PC-3 (cell line): ENCODE data around the gene ATE1. TPM values are rescaled to one million over a fixed set of nuclear protein-coding genes. Genes with fewer than 3 reads are reported as not detected.

Source experiments
- ATAC-seq: fragments of 200-7000 bp; cut with Tn5 transposase; 2 replicates; pipeline ENCODE4 v1.9.1; 2020; ENCODE audit warnings: mild to moderate bottlenecking, moderate library complexity
- BruUV-seq: library from RNA; stranded (reverse); fragments of 400-500 nt; replicated peaks from 2 replicates; lab custom pipeline; 2021; lab: Mats Ljungman, UMichigan
- CTCF ChIA-PET: fragments of 300-600 bp; sonication (Branson Sonifier 250); formaldehyde crosslinking; loops from one replicate; lab custom pipeline; 2022; ENCODE audit warnings: antibody characterized with exemption; lab: Charles Lee
- POLR2A ChIA-PET: fragments of 300-600 bp; sonication (Branson Sonifier 250); formaldehyde crosslinking; loops from one replicate; lab custom pipeline; 2022; ENCODE audit warnings: antibody characterized with exemption; ENCODE audit not compliant: unreplicated experiment; lab: Charles Lee
- DNase-seq: peaks from one replicate; pipeline ENCODE4 v3.0.0-alpha.2; 2015
- H2AFZ ChIP-seq: fragments of 300-600 bp; sonication (generic); 2 replicates; pipeline ENCODE4 v1.6.0; 2016; ENCODE audit warnings: antibody characterized with exemption, low read length
- H3F3A ChIP-seq: fragments of 300-600 bp; sonication (generic); one replicate; pipeline ENCODE4 v1.6.0; 2017; ENCODE audit warnings: antibody characterized with exemption, low read length, control low read depth, mild to moderate bottlenecking; ENCODE audit not compliant: unreplicated experiment
- H3K27ac ChIP-seq: fragments of 300-600 bp; sonication (generic); 2 replicates; pipeline ENCODE4 v1.5.1; 2016; ENCODE audit warnings: mild to moderate bottlenecking, low read length
- H3K27me3 ChIP-seq: fragments of 300-600 bp; sonication (generic); 2 replicates; pipeline ENCODE4 v1.6.1; 2016; ENCODE audit warnings: low read length, mixed read lengths
- H3K36me3 ChIP-seq: fragments of 300-600 bp; sonication (generic); 2 replicates; pipeline ENCODE4 v1.6.1; 2016; ENCODE audit warnings: low read depth, mixed run types, low read length, mixed read lengths
- H3K4me1 ChIP-seq: fragments of 300-600 bp; sonication (generic); 2 replicates; pipeline ENCODE4 v1.5.1; 2016; ENCODE audit warnings: low read length; ENCODE audit not compliant: insufficient read depth
- H3K4me2 ChIP-seq: fragments of 300-600 bp; sonication (generic); 2 replicates; pipeline ENCODE4 v1.6.0; 2016; ENCODE audit warnings: low read length
- H3K4me3 ChIP-seq: fragments of 300-600 bp; sonication (generic); 2 replicates; pipeline ENCODE4 v1.5.1; 2016; ENCODE audit warnings: mild to moderate bottlenecking, low read length, mixed read lengths
- H3K79me2 ChIP-seq: fragments of 300-600 bp; sonication (generic); 2 replicates; pipeline ENCODE4 v1.6.1; 2017; ENCODE audit warnings: low read length, mixed read lengths
- H3K9ac ChIP-seq: fragments of 300-600 bp; sonication (generic); 2 replicates; pipeline ENCODE4 v1.6.0; 2016; ENCODE audit warnings: mild to moderate bottlenecking, low read length
- H3K9me2 ChIP-seq: fragments of 300-600 bp; sonication (generic); replicated peaks from 2 replicates; pipeline ENCODE4 v1.6.1; 2016; ENCODE audit warnings: mixed run types, low read length, mixed read lengths
- H3K9me3 ChIP-seq: fragments of 300-600 bp; sonication (generic); 2 replicates; pipeline ENCODE4 v1.6.1; 2016; ENCODE audit warnings: low read length, mixed read lengths
- H4K20me1 ChIP-seq: fragments of 300-600 bp; sonication (generic); 2 replicates; pipeline ENCODE4 v1.6.1; 2016; ENCODE audit warnings: low read length, mixed read lengths
- CTCF ChIP-seq: fragments of 300-600 bp; sonication (generic); conservative IDR thresholded peaks from 2 replicates; pipeline ENCODE4 v1.5.1; 2017; ENCODE audit warnings: antibody characterized with exemption, low read depth, mild to moderate bottlenecking, low read length
- EZH2 ChIP-seq: fragments of 300-600 bp; sonication (generic); IDR thresholded peaks from one replicate; pipeline ENCODE4 v1.6.1; 2017; ENCODE audit warnings: antibody characterized with exemption, mild to moderate bottlenecking, low read length; ENCODE audit not compliant: unreplicated experiment
- EZH2phosphoT487 ChIP-seq: fragments of 300-600 bp; sonication (generic); IDR thresholded peaks from 2 replicates; pipeline ENCODE4 v1.6.1; 2018; ENCODE audit warnings: mild to moderate bottlenecking, antibody characterized with exemption, low read length, borderline replicate concordance
- intact Hi-C: fragments of 100-400 bp; cut with micrococcal nuclease; formaldehyde crosslinking; loops from 2 replicates; pipeline ENCODE4 v1.9.0; 2023
- total RNA-seq: library from RNA; depleted of rRNA; stranded (reverse); fragments of >200 nt; gene quantifications from 2 replicates; pipeline ENCODE4 v1.2.3, GENCODE V29; 2014

ATE1 gene
- total RNA-seq, 1 experiment from 2014 or later = 12.8 TPM

GRCh38 chr10:121739114-121739513, 188.7 kb downstream of the ATE1 start:
- CTCF ChIA-PET = no interaction called here
- no peaks in the 10 kb centered on the region for H3K9me2 ChIP-seq

GRCh38 chr10:121736315-121737130, 191.3 kb downstream of the ATE1 start:
- TF ChIP-seq CTCF (no peak), EZH2phosphoT487 (no peak), EZH2 (no peak)
- Histone ChIP-seq H3K9me3 (no peaks in the 10 kb centered on the region), H3K27me3 (no peaks in the 10 kb centered on the region), H3K4me3 (no peak overlapping the region), H3K9ac (no peak overlapping the region), H3K9me2 (no peaks in the 10 kb centered on the region), H3K36me3 (no peaks in the 10 kb centered on the region), H3K4me1 (no peaks in the 10 kb centered on the region), H4K20me1 (no peaks in the 10 kb centered on the region), H3K27ac (no peak overlapping the region), H3K4me2 (no peak overlapping the region), H3K79me2 (no peaks in the 10 kb centered on the region), H2AFZ (no peak overlapping the region), H3F3A (no peaks in the 10 kb centered on the region)
- ATAC-seq (no peak), DNase-seq (no peak)
- ChIA-PET CTCF (no interaction called here), POLR2A (no interaction called here)
- no TSS peak for BruUV-seq
- intact Hi-C loops = loop anchor here (10.0 kb wide), 2 partner anchors 122 to 148 kb away; no protein-coding TSS in a partner anchor

More at GRCh38 chr10:121739114-121739513, 188.7 kb downstream of the ATE1 start:
- no peak for ATAC-seq
- no peaks in the 10 kb centered on the region for H4K20me1 ChIP-seq
- no peak for TF ChIP-seq EZH2phosphoT487
- no peak for TF ChIP-seq CTCF
- no peak for TF ChIP-seq EZH2
- POLR2A ChIA-PET = no interaction called here
- no peak for DNase-seq
- H3F3A ChIP-seq = no peaks in the 10 kb centered on the region
- no peaks in the 10 kb centered on the region for H3K79me2 ChIP-seq
- H3K9ac ChIP-seq = no peak overlapping the region
- H3K9me3 ChIP-seq = no peaks in the 10 kb centered on the region
- H3K4me2 ChIP-seq = no peak overlapping the region
- intact Hi-C loops = loop anchor here (10.0 kb wide), 2 partner anchors 124 to 146 kb away; no protein-coding TSS in a partner anchor
- H3K4me3 ChIP-seq = no peak overlapping the region
- no peaks in the 10 kb centered on the region for H3K36me3 ChIP-seq
- H2AFZ ChIP-seq = no peak overlapping the region
- no peaks in the 10 kb centered on the region for H3K27me3 ChIP-seq
- no TSS peak for BruUV-seq
- no peak overlapping the region for H3K27ac ChIP-seq
- no peaks in the 10 kb centered on the region for H3K4me1 ChIP-seq

GRCh38 chr10:121735263-121735662, 192.6 kb downstream of the ATE1 start:
- ATAC-seq (no peak), DNase-seq (no peak)
- Histone ChIP-seq H3F3A (no peaks in the 10 kb centered on the region), H3K79me2 (no peaks in the 10 kb centered on the region), H3K9me2 (no peaks in the 10 kb centered on the region), H2AFZ (no peak overlapping the region), H3K4me1 (no peaks in the 10 kb centered on the region), H3K27me3 (no peaks in the 10 kb centered on the region), H4K20me1 (no peaks in the 10 kb centered on the region), H3K4me2 (no peak overlapping the region), H3K36me3 (no peaks in the 10 kb centered on the region), H3K27ac (no peak overlapping the region), H3K9ac (no peak overlapping the region), H3K4me3 (no peak overlapping the region), H3K9me3 (no peaks in the 10 kb centered on the region)
- no TSS peak for BruUV-seq
- CTCF ChIA-PET = no interaction called here
- POLR2A ChIA-PET = no interaction called here
- TF ChIP-seq EZH2 = no peak
- no peak for TF ChIP-seq EZH2phosphoT487
- TF ChIP-seq CTCF = no peak
- intact Hi-C loops = loop anchor here (10.0 kb wide), 2 partner anchors 120 to 150 kb away; no protein-coding TSS in a partner anchor
